ENCODE data around the gene CCNE1.

CCNE1 gene

GRCh38 chr19:29844891-29845573 is 33.2 kb downstream of the CCNE1 start:
- DNase-seq (ENCODE audit: low read depth): peak; percentile 96

- no peak for DNase-seq (ENCODE audit: low read depth)
These were observed 33.9 kb downstream of the CCNE1 start for GRCh38 chr19:29845574-29846176.

- DNase-seq (ENCODE audit: low read depth): no peak
These were observed 37.4 kb downstream of the CCNE1 start for GRCh38 chr19:29849208-29849607.

- DNase-seq (ENCODE audit: low read depth): no peak
These were observed 38.7 kb downstream of the CCNE1 start for GRCh38 chr19:29850482-29850881.

GRCh38 chr19:29851769-29852521 is 40.2 kb downstream of the CCNE1 start:
- DNase-seq (ENCODE audit: low read depth): no peak

GRCh38 chr19:29854033-29854432 is 42.2 kb downstream of the CCNE1 start:
- no peak for DNase-seq (ENCODE audit: low read depth)

- no peak for DNase-seq (ENCODE audit: low read depth)
These were observed 43.3 kb downstream of the CCNE1 start for GRCh38 chr19:29855087-29855486.

- no peak for DNase-seq (ENCODE audit: low read depth)
These were observed 44.1 kb downstream of the CCNE1 start for GRCh38 chr19:29855741-29856500.

- peak; percentile 12 for DNase-seq (ENCODE audit: low read depth)
These were observed 46.3 kb downstream of the CCNE1 start for GRCh38 chr19:29858000-29858596.

- DNase-seq (ENCODE audit: low read depth): no peak
These were observed 46.8 kb downstream of the CCNE1 start for GRCh38 chr19:29858621-29859020.

- no peak for DNase-seq (ENCODE audit: low read depth)
These were observed 48.7 kb downstream of the CCNE1 start for GRCh38 chr19:29860492-29860891.

- DNase-seq (ENCODE audit: low read depth): no peak
These were observed 49.8 kb downstream of the CCNE1 start for GRCh38 chr19:29861574-29861973.

GRCh38 chr19:29866011-29866410 is 54.2 kb downstream of the CCNE1 start:
- DNase-seq (ENCODE audit: low read depth): no peak

- DNase-seq (ENCODE audit: low read depth): no peak
These were observed 56.2 kb downstream of the CCNE1 start for GRCh38 chr19:29867984-29868383.

- DNase-seq (ENCODE audit: low read depth): no peak
These were observed 59.4 kb downstream of the CCNE1 start for GRCh38 chr19:29871143-29871542.

- no peak for DNase-seq (ENCODE audit: low read depth)
These were observed 60.5 kb downstream of the CCNE1 start for GRCh38 chr19:29872224-29872731.

- DNase-seq (ENCODE audit: low read depth): peak; percentile 55
These were observed 61.4 kb downstream of the CCNE1 start for GRCh38 chr19:29873024-29873800.

All from stimulated activated CD8-positive, alpha-beta memory T cell treated with anti-CD3 and anti-CD28 coated beads, Interleukin-4, amount 100 ng/mL, for 24 hours (primary cell).